Prostate gland (tissue), 2 donors: ENCODE results near the gene ARAP2. TPM values are rescaled to one million over a fixed set of nuclear protein-coding genes. Genes with fewer than 3 reads are reported as not detected.

Source experiments
- DNase-seq: peaks from one replicate; pipeline ENCODE4 v3.0.0-alpha.2; 2019; ENCODE audit warnings: low spot score
- H3K27ac ChIP-seq, 2 donors: fragments of 200-600 bp; sonication (generic); 2 replicates each; pipeline ENCODE4 v1.5.1; 2017 to 2019
- H3K27me3 ChIP-seq: fragments of 200-600 bp; sonication (generic); replicated peaks from 2 replicates; pipeline ENCODE4 v1.5.1; 2019; ENCODE audit not compliant: insufficient read depth
- H3K36me3 ChIP-seq, 2 donors: fragments of 200-600 bp; sonication (generic); 1 replicate in 1 of 2; 2 replicates in 1 of 2; pipeline versions ENCODE4 v1.5.1 to v1.8.1; 2017 to 2019
- H3K4me1 ChIP-seq: fragments of 200-600 bp; sonication (generic); replicated peaks from 2 replicates; pipeline ENCODE4 v1.5.1; 2019
- H3K4me3 ChIP-seq, 2 donors: fragments of 200-600 bp; sonication (generic); 2 replicates each; pipeline ENCODE4 v1.5.1; 2017 to 2019
- H3K9me3 ChIP-seq: fragments of 200-600 bp; sonication (generic); 2 replicates; pipeline ENCODE4 v1.5.1; 2017
- POLR2A ChIP-seq: fragments of 450-650 bp; IDR thresholded peaks from one replicate; pipeline ENCODE4 v1.6.1; 2016; ENCODE audit warnings: antibody characterized with exemption, mild to moderate bottlenecking
- POLR2AphosphoS5 ChIP-seq: sonication (generic); formaldehyde crosslinking; IDR thresholded peaks from one replicate; pipeline ENCODE4 v1.6.1; 2017; ENCODE audit warnings: antibody characterized with exemption
- WGBS: methylation state at CpG from one replicate; pipeline ENCODE4 v1.1.5; 2018; 5-methylcytosine and 5-hydroxymethylcytosine counted together
- intact Hi-C: fragments of 100-400 bp; cut with DNase I; formaldehyde crosslinking; loops from one replicate; pipeline ENCODE4 v1.14.2; 2022
- total RNA-seq, 2 donors: library from RNA; depleted of rRNA; stranded (reverse); fragments of >200 nt; gene quantifications; one replicate each; pipeline ENCODE4 v1.1.0, GENCODE V29; 2016
- TF ChIP-seq, protein P1 (sequence below), 4 experiments: fragments of 200-600 bp in 2 of 4; fragments of 450-650 bp in 2 of 4; sonication (generic) in 2 of 4; IDR thresholded peaks; 1 replicate in 3 of 4; 2 replicates in 1 of 4; pipeline ENCODE4 v1.5.1; 2016 to 2019; ENCODE audit warnings: antibody characterized with exemption in 4 of 4, mild to moderate bottlenecking in 2 of 4, moderate library complexity in 2 of 4

Gene ARAP2
- total RNA-seq, 2 donors from 2014 or later = 10.3 to 97.8 TPM

DNA sequence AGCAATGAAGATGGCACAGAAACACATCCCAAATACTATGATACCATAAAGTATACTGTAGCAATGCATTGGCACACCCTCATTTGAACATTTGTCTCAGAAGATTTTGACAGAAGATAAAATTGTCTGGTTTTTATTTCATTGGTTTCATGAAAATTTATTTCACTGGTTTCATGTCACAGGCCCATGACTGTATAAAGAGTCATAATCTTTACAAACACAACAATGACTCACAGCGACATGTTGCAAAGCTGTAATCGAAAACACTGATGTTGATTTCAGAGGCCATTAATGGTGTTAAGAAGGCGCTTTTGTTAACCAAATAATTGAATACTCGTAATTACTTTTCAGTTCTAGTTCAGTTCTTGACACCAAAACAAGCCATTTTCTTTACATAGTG lies 29.0 kb upstream of the ARAP2 start:
- intact Hi-C loops = no loop called here

DNA sequence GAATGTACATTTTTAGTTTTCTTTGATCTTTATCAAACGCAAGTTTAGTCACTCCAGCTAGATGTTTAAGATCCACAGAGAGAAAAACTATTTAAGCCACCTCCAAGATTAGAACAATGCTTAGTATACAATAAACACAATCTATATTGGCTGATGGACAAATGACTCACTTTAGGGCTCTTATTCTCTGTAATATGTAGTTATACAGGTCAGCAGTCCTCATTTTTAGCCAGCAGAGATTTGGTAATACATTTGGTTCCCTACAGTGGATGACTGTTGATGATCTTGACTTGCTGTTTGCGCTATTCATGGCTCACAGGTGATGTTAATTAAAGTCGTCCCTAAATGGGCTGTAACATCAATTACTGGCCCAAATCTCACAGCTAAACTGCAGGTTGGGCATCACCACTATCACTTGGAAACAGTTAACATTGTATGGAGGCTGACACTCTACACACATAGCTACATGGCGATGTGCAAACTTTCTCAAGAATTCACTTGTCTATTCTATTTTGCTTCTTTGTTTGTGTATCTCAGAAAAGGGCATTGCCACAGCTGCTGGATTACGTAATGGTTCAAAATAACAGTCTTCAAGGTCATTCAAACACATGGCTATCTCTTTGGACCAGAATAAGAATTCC lies 25.3 kb upstream of the ARAP2 start:
- WGBS = 84% methylated on average over 5 of the region's 5 CpGs
- Histone ChIP-seq H3K27ac (no peak overlapping the region), H3K9me3 (no peaks in the 10 kb centered on the region)

More for the DNA sequence above, 29.0 kb upstream of the ARAP2 start:
- Histone ChIP-seq H3K9me3 (no peaks in the 10 kb centered on the region), H3K36me3 (no peaks in the 10 kb centered on the region), H3K4me3 (no peak overlapping the region), H3K27ac (no peak overlapping the region), H3K4me1 (no peaks in the 10 kb centered on the region), H3K27me3 (no peaks in the 10 kb centered on the region)
- no peak for DNase-seq
- no peak for TF ChIP-seq POLR2A
- TF ChIP-seq POLR2AphosphoS5 = no peak
- TF ChIP-seq, protein P1, sequence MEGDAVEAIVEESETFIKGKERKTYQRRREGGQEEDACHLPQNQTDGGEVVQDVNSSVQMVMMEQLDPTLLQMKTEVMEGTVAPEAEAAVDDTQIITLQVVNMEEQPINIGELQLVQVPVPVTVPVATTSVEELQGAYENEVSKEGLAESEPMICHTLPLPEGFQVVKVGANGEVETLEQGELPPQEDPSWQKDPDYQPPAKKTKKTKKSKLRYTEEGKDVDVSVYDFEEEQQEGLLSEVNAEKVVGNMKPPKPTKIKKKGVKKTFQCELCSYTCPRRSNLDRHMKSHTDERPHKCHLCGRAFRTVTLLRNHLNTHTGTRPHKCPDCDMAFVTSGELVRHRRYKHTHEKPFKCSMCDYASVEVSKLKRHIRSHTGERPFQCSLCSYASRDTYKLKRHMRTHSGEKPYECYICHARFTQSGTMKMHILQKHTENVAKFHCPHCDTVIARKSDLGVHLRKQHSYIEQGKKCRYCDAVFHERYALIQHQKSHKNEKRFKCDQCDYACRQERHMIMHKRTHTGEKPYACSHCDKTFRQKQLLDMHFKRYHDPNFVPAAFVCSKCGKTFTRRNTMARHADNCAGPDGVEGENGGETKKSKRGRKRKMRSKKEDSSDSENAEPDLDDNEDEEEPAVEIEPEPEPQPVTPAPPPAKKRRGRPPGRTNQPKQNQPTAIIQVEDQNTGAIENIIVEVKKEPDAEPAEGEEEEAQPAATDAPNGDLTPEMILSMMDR (IDR thresholded peaks at IDR 0.05) = no peak
- WGBS = 82% methylated on average over 4 of the region's 4 CpGs

DNA sequence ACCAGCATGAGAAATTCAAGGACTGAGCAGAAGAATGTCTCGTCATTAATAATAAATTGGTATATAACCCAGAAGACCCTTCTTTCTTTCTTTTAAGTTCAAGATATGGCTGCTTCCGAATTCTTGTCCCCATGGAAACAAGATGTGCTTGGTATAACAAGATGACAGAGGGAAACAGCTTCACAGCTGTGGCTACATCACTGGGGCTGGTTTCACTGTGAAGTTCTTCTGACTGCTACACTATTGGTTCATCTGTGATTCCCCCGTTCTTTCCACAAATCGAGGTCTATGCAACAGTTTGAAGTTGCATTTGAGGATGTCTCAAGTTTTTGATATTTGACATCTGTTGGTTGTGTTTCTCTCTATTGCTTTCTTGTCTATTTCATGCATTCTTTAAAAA lies 24.8 kb upstream of the ARAP2 start:
- Histone ChIP-seq H3K27ac (no peak overlapping the region), H3K36me3 (no peaks in the 10 kb centered on the region), H3K9me3 (no peaks in the 10 kb centered on the region), H3K4me3 (no peak overlapping the region), H3K27me3 (no peaks in the 10 kb centered on the region), H3K4me1 (no peaks in the 10 kb centered on the region)
- intact Hi-C loops = no loop called here
- no peak for DNase-seq
- TF ChIP-seq POLR2AphosphoS5 (no peak), POLR2A (no peak)
- TF ChIP-seq, protein P1 (IDR thresholded peaks at IDR 0.05) = no peak
- 83% methylated on average over 4 of the region's 4 CpGs for whole genome bisulfite sequencing

More for the DNA sequence above, 25.3 kb upstream of the ARAP2 start:
- no peaks in the 10 kb centered on the region for H3K27me3 ChIP-seq
- no peak overlapping the region for H3K4me3 ChIP-seq
- TF ChIP-seq POLR2A = no peak
- TF ChIP-seq POLR2AphosphoS5 = no peak
- TF ChIP-seq, protein P1 (IDR thresholded peaks at IDR 0.05) = no peak
- no peaks in the 10 kb centered on the region for H3K36me3 ChIP-seq
- DNase-seq = no peak
- intact Hi-C loops = no loop called here
- H3K4me1 ChIP-seq = no peaks in the 10 kb centered on the region

- Histone ChIP-seq H3K4me1 (no peaks in the 10 kb centered on the region), H3K4me3 (no peak overlapping the region)
- 55% methylated on average over 2 of the region's 2 CpGs for WGBS
Measured at GRCh38 chr4:36267486-36268268, 23.4 kb upstream of the ARAP2 start.

More at GRCh38 chr4:36267486-36268268, 23.4 kb upstream of the ARAP2 start:
- H3K27me3 ChIP-seq = no peaks in the 10 kb centered on the region
- no peaks in the 10 kb centered on the region for H3K36me3 ChIP-seq
- H3K27ac ChIP-seq = no peak overlapping the region
- intact Hi-C loops = no loop called here
- no peak for TF ChIP-seq POLR2AphosphoS5
- TF ChIP-seq, protein P1 (IDR thresholded peaks at IDR 0.05) = no peak
- TF ChIP-seq POLR2A = no peak
- DNase-seq = no peak
- H3K9me3 ChIP-seq = no peaks in the 10 kb centered on the region
